BJ (cell line): ENCODE results near the gene LAS1L. TPM values are rescaled to one million over a fixed set of nuclear protein-coding genes. Genes with fewer than 3 reads are reported as not detected.

Experiments used
- CTCF ChIA-PET: fragments of 350-600 bp; formaldehyde crosslinking; extraction: SDS; loops from one replicate; lab custom pipeline; 2021; ENCODE audit warnings: antibody characterized with exemption, inconsistent platforms; lab: Yijun Ruan, JAX
- POLR2A ChIA-PET: fragments of 300-600 bp; sonication (Branson Sonifier 250); formaldehyde crosslinking; extraction: SDS; loops from one replicate; lab custom pipeline; 2021; ENCODE audit warnings: antibody characterized with exemption; lab: Charles Lee
- DNase-seq: peaks from one replicate; pipeline ENCODE4 v3.0.0-alpha.2; 2011; ENCODE audit warnings: low read depth
- H3K27me3 ChIP-seq: 2 replicates; pipeline ENCODE4 v1.6.0; 2011; ENCODE audit warnings: low read length; ENCODE audit not compliant: control insufficient read depth, insufficient read depth
- H3K36me3 ChIP-seq: 2 replicates; pipeline ENCODE4 v1.5.1; 2011; ENCODE audit warnings: low read length; ENCODE audit not compliant: control insufficient read depth, insufficient read depth
- H3K4me3 ChIP-seq: 2 replicates; pipeline ENCODE4 v1.5.1; 2011; ENCODE audit warnings: low read depth, mild to moderate bottlenecking, control low read depth, low read length
- CTCF ChIP-seq: IDR thresholded peaks from 2 replicates; pipeline ENCODE4 v1.5.1; 2011; ENCODE audit warnings: low read depth, mild to moderate bottlenecking, control low read depth, inconsistent platforms, low read length, moderate library complexity; ENCODE audit not compliant: insufficient read depth
- polyA plus RNA-seq: library from polyadenylated mRNA; depleted of rRNA; stranded (reverse); fragments of >200 nt; gene quantifications from 2 replicates; pipeline ENCODE4 v1.2.3, GENCODE V29; 2011

LAS1L gene
- polyA plus RNA-seq, 1 experiment = 22.3 TPM

GRCh38 chrX:65551086-65551485, 16.5 kb upstream of the LAS1L start:
- no peak for DNase-seq
- no peak for TF ChIP-seq CTCF
- H3K4me3 ChIP-seq = no peak overlapping the region
- H3K36me3 ChIP-seq = no peaks in the 10 kb centered on the region
- ChIA-PET CTCF (no interaction called here), POLR2A (no interaction called here)
- H3K27me3 ChIP-seq = no peaks in the 10 kb centered on the region

GRCh38 chrX:65545456-65545855, 10.9 kb upstream of the LAS1L start:
- POLR2A ChIA-PET = no interaction called here
- TF ChIP-seq CTCF = no peak
- CTCF ChIA-PET = no interaction called here
- no peaks in the 10 kb centered on the region for H3K27me3 ChIP-seq
- H3K36me3 ChIP-seq = no peaks in the 10 kb centered on the region
- H3K4me3 ChIP-seq = no peak overlapping the region
- no peak for DNase-seq

GRCh38 chrX:65537229-65537628, 2.6 kb upstream of the LAS1L start:
- Histone ChIP-seq H3K36me3 (peaks cover 1% of the 10 kb centered on the region; the same call in 1 of the 2 replicates), H3K27me3 (no peaks in the 10 kb centered on the region), H3K4me3 (no peak overlapping the region)
- no peak for DNase-seq
- ChIA-PET CTCF (no interaction called here), POLR2A (no interaction called here)
- no peak for TF ChIP-seq CTCF

- POLR2A ChIA-PET = no interaction called here
- Histone ChIP-seq H3K27me3 (no peaks in the 10 kb centered on the region), H3K36me3 (peaks cover 1% of the 10 kb centered on the region; the same call in 1 of the 2 replicates), H3K4me3 (no peak overlapping the region)
- no peak for TF ChIP-seq CTCF
- DNase-seq = no peak
- CTCF ChIA-PET = no interaction called here
Measured at GRCh38 chrX:65536291-65536690, 1.7 kb upstream of the LAS1L start.

- CTCF ChIA-PET = interaction anchor here (0.8 kb wide), 1 partner anchor 10 kb away, joined by 3 read pairs; no protein-coding TSS in a partner anchor
- H3K4me3 ChIP-seq = no peak overlapping the region
- POLR2A ChIA-PET = no interaction called here
- no peak for TF ChIP-seq CTCF
- no peaks in the 10 kb centered on the region for H3K27me3 ChIP-seq
- DNase-seq = no peak
- peaks cover 5% of the 10 kb centered on the region for H3K36me3 ChIP-seq
Measured at GRCh38 chrX:65532016-65532415, 2.6 kb downstream of the LAS1L start.
